ENCODE data around the gene SLC6A20. TPM values are rescaled to one million over a fixed set of nuclear protein-coding genes. Genes with fewer than 3 reads are reported as not detected.

The SLC6A20 gene
- polyA plus RNA-seq, 4 donors = 0.03 to 0.15 (median 0.08) TPM

DNA sequence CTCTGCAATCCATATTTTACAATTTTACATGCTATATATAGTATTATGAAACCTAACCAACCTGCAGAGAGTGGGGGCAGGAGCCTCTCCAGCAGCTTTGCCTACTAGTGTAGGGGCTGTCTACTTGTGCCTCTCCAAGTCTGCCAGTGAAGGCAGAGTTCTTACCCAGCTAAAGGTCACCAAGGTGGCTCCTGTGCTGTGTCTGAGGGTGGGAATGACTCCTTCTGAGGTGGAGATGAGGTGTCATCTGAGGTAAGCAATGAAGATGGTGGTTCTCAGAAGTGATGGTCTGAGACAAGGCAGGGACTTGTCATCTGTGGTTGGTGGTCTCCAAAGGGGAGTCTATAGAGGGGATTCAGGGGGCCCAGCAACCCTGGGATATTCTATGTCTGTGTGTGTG is 59.6 kb downstream of the SLC6A20 start:
- DNase-seq (ENCODE audit: low read depth in 4 of 4, low spot score in 3 of 4) = no peak

- DNase-seq (ENCODE audit: low read depth in 4 of 4, low spot score in 3 of 4) = no peak
Measured at GRCh38 chr3:45730409-45731154, 65.8 kb downstream of the SLC6A20 start.

DNA sequence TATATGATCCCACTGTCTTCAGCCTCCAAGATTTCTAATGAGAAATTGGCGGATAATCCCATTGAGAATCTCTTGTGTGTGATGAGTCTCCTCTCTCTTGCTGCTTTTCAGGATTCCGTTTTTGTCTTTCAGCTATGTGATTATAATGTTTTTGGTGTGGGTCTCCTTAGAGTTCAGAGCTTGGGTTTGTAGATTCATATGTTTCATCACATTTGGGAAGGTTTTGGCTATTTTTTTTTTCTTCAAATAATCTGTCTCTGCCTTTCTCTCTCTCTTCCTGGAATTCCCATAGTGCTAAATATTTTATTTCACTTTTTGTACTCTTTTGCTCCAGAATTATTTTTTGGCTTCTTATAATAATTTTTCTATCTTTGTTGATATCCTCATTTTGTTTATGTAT is 66.7 kb downstream of the SLC6A20 start:
- DNase-seq (ENCODE audit: low read depth in 4 of 4, low spot score in 3 of 4) = no peak

DNA sequence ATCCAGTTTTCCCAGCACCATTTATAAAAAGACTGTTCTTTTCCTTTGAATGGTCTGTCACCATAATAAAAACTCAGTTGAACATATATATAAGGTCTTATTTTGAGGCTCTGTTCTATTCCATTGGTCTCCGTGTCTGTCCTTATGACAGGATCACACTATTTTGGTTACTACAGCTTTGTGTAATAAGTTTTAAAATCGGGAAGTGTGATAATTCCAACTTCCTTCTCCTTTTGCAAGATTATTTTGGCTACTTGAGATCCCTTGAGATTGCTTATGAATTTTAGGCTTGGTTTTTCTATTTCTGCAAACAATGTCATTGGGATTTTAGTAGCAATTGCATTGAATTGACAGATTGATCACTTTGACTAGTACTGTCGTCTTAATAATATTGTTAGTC is 71.4 kb downstream of the SLC6A20 start:
- DNase-seq (ENCODE audit: low read depth in 4 of 4, low spot score in 3 of 4) = no peak

DNA sequence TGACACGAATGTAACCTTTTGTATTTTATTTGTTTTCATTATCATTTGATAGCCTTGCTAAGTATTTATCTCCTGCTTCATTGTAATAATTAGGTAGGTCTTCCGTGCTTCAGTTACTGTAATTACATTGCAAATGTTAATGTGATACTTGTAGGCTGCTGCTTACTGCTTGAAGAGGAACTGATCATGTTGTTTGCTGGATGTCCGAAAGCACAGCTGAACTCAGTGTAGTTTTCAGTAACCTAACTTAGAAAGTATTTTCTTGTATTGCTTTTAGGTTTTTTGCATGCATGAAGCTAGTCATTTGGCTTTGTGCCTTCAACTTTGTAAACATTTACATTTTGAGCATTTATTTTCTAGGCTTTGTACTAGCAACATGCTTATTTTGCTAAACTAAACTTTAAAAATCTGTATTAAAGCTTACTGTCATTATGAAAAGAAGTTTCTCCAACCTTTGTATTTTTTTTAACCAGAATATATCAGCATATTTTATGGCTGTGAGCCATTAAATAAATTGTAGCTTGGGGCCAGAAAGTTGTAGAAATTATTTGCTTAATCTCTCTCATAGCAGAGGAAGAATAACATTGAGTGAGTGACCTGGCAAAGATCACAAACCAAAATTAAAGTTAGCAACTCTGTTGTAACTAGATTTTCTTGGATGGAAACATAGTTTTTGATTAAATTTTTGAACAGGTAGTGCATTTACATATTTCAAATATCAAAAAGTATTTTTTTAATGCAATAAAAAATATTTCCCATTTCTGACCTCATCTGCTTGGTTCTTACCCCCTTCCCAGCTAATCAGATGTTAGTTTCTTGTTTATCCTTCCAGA is 76.5 kb downstream of the SLC6A20 start:
- no peak for DNase-seq (ENCODE audit: low read depth in 4 of 4, low spot score in 3 of 4)

DNA sequence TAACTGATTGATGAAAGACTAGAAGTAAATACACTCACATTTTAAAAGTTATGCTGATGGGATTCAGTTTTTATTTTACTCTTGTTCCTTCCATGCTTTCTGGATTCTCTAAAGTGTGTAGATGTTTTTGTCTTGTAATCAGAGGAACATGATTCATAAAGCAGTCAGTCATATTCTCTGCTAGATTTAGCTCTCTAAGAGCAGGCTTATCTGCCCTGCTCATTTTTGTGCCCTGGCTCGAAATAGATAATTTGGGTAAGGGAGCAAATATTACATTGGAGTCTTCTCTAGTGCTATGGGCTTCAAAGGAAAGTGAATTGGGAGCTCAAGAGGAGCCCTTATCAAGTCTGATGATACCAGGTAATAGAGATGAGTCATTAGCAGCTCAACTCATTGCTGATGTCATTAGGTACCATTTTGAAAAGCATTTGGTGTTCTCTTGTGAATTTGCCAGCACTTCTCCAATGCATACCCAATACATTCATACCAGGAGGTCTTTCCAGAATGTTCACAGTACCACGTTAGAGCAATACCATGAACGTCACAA is 79.5 kb downstream of the SLC6A20 start:
- no peak for DNase-seq (ENCODE audit: low read depth in 4 of 4, low spot score in 3 of 4)

GRCh38 chr3:45715945-45716344 is 80.4 kb downstream of the SLC6A20 start:
- DNase-seq (ENCODE audit: low read depth in 4 of 4, low spot score in 3 of 4) = no peak

GRCh38 chr3:45712434-45713110 is 83.8 kb downstream of the SLC6A20 start:
- no peak for DNase-seq (ENCODE audit: low read depth in 4 of 4, low spot score in 3 of 4)

- DNase-seq (ENCODE audit: low read depth in 4 of 4, low spot score in 3 of 4) = no peak
Measured at GRCh38 chr3:45711931-45712330, 84.4 kb downstream of the SLC6A20 start.

GRCh38 chr3:45705839-45706808 is 90.2 kb downstream of the SLC6A20 start:
- no peak for DNase-seq (ENCODE audit: low read depth in 4 of 4, low spot score in 3 of 4)

Other genes with a start within 250 kb of the SLC6A20 start
- gene LIMD1, start 201.8 kb downstream of the SLC6A20 start, polyA plus RNA-seq (ENCODE audit: insufficient read length in 4 of 4) = 10 to 100 TPM; 13.5 to 18.8 (median 15.7) TPM
- gene SACM1L, start 107.1 kb downstream of the SLC6A20 start, polyA plus RNA-seq (ENCODE audit: insufficient read length in 4 of 4) = 10 to 100 TPM; 56.8 to 78.3 (median 65.3) TPM
- 10 to 100 TPM; 37.1 to 72.5 (median 62.3) TPM for gene LZTFL1, start 45.6 kb upstream of the SLC6A20 start, polyA plus RNA-seq (ENCODE audit: insufficient read length in 4 of 4)
- under 1 TPM in 3 of 4 donors, not detected in 1; 0.09 to 0.23 (median 0.19) TPM for gene CCR9, start 90.0 kb upstream of the SLC6A20 start, polyA plus RNA-seq (ENCODE audit: insufficient read length in 4 of 4)
- under 1 TPM; 0.20 to 0.55 (median 0.40) TPM for gene CXCR6, start 146.9 kb upstream of the SLC6A20 start, polyA plus RNA-seq (ENCODE audit: insufficient read length in 4 of 4)
- gene FYCO1, start 199.3 kb upstream of the SLC6A20 start, polyA plus RNA-seq (ENCODE audit: insufficient read length in 4 of 4) = 10 to 100 TPM; 16.9 to 21.0 (median 19.1) TPM
- under 1 TPM in 3 of 4 donors, not detected in 1; 0.07 to 0.23 (median 0.15) TPM for gene XCR1, start 230.9 kb upstream of the SLC6A20 start, polyA plus RNA-seq (ENCODE audit: insufficient read length in 4 of 4)

Measured in left renal pelvis (tissue), 4 donors.